Stomach (tissue), 4 donors: ENCODE results near the gene STARD10.

Experiments used
- CTCF ChIP-seq, 7 experiments: fragments of 450-650 bp in 4 of 7; fragments of 200-600 bp in 3 of 7; sonication (generic) in 3 of 7; IDR thresholded peaks; one replicate each; pipeline ENCODE4 v1.5.1; 2016 to 2019; ENCODE audit warnings: antibody characterized with exemption in 7 of 7, control low read depth in 2 of 7, mild to moderate bottlenecking in 1 of 7
- POLR2A ChIP-seq, 4 donors: fragments of 450-650 bp; IDR thresholded peaks; one replicate each; pipeline ENCODE4 v1.6.1; 2016; ENCODE audit warnings: antibody characterized with exemption in 4 of 4, control low read depth in 2 of 4, mild to moderate bottlenecking in 1 of 4, moderate library complexity in 1 of 4

- TF ChIP-seq POLR2A (IDR thresholded peaks at IDR 0.05) = no peak
- no peak for TF ChIP-seq CTCF (IDR thresholded peaks at IDR 0.05)
These were observed 43.2 kb downstream of the STARD10 start for GRCh38 chr11:72750556-72751115.
